HG02678 (cell line): Measurements from ENCODE around the gene C18orf54.
"Not testable (repeated sequence)": the region's sequence is repeated elsewhere in the genome, so short reads cannot be mapped to it uniquely, and the experiment has no call there.

Experiments used
- ATAC-seq: cut with Tn5 transposase; IDR thresholded peaks from one replicate; pipeline ENCODE4 v1.9.1; 2021; ENCODE audit warnings: mild to moderate bottlenecking, moderate library complexity; ENCODE audit not compliant: unreplicated experiment

Gene C18orf54

DNA sequence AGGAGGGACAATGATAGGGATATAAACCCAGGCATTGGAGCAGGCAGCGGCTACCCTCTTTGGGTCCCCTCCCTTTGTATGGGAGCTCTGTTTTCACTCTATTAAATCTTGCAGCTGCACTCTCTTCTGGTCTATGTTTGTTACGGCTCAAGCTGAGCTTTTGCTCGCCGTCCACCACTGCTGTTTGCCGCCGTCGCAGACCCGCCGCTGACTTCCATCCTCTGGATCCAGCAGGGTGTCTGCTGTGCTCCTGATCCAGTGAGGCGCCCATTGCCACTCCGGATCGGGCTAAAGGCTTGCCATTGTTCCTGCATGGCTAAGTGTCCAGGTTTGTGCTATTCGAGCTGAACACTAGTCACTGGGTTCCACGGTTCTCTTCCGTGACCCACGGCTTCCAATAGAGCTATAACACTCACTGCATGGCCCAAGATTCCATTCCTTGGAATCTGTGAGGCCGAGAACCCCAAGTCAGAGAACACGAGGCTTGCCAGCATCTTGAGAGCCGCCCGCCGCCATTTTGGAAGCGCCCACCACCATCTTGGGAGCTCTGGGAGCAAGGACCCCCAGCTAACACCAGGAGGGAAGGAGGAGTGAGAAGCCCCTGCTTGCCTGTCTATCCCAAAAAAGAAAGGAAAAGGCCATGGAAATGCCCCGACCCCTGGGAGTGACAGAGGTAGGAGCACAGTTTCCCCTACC, 29.2 kb downstream of the C18orf54 start:
- ATAC-seq = not testable (repeated sequence)

GRCh38 chr18:54387631-54388030, 29.9 kb downstream of the C18orf54 start:
- no peak for ATAC-seq

DNA sequence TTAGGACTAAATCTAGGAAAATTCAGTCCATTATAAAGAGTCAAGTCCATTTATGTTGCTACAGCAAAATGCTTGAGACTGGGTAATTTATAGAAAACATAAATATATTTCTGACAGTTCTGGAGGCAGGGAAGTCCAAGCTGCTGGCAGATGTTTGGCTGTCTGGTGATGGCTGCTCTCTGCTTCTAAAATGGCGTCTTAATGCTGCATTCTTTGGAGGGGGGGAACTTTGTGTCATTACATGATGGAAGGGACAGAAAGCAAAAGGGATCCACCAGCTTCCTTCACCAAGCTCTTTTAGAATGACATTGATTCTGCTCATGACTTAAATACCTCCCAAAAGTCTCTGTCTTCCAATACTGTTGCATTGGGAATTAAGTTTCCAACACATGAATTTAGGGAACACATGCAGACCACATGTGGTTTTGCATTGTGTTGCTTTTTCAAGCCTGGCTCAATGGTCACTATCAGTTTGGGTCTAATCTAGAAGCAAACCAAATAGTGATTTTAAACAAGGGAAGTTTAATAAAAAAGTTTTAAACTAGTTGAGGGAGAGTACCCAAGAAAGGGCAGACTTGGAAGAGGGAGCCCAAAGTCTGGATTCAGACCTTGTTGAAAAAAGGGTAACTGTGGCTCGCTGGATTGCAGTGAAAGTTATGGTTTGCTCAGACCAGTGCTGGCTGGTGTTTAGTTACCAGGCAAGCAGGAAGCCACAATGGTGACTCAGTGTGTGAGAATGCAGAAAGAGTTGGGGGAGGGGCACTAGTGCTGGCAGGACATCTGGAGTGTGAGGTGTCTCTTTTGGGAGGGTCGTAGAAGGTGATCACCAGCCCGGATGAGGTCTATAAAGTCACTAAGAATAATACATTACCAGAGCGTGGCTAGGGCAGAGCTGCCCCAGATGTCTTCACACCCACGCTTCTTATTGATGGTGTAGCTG, 30.8 kb downstream of the C18orf54 start:
- peak; percentile 90 for ATAC-seq

- ATAC-seq = peak; percentile 4
These were observed 31.4 kb downstream of the C18orf54 start for GRCh38 chr18:54389143-54389505.

DNA sequence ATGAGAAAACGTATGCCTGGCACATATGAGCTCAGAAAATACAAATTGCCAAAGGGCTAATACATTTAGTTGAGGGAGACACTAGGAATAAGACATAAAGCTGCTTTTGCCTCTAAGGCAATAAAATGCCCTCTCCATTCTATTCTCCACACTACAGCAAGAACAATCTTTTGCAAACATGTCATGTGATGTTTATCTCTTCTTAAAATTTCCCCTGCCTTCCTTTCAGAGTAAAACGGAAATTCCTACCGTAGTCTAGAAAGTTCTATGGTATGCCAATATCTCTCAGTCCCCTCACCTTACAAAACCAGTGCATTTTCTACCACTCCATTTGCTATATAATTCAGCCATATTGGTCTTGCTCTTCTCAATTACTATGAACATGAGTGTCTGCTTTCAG, 33.1 kb downstream of the C18orf54 start:
- ATAC-seq = no peak

GRCh38 chr18:54392543-54393023, 34.9 kb downstream of the C18orf54 start:
- ATAC-seq = peak; percentile 63

GRCh38 chr18:54393648-54394294, 36.1 kb downstream of the C18orf54 start:
- no peak for ATAC-seq

DNA sequence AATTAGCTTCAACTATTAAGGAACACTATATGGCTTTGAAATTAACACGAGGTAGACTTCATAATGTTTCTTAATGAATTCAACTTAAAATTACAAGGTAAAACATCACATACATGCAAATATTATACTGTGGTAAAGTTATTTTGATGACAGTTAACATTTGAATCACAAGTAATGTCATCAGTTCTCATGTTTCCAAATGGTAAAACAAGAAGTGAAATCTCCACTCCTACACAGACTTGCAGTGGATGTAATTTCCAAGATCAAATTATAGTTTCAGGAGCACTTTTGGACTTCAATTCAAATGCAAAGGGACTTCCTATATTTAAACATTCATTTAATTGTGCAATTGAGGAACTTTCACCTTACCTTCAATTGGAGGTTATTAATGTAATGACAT, 39.1 kb downstream of the C18orf54 start:
- ATAC-seq = no peak

- no peak for ATAC-seq
These were observed 47.6 kb downstream of the C18orf54 start for GRCh38 chr18:54405290-54405689.

DNA sequence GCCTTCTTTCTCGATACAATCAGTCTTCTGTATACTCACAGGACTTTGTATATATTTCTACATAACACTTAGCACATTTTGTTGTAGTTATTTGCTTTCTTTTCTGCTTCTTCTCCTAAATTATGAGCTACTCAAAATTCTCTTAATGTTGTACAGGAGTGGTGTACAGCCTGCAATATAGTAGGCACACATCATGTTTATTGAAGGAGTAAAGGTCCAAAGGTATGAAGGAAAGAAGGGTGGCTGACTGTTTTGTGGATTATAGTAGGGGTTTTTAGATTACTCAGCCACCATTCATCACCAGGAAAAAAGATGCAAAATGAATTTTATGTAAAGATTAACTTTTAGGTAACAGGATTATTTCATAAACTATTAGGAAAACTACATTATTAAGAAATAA, 54.1 kb downstream of the C18orf54 start:
- ATAC-seq = no peak

DNA sequence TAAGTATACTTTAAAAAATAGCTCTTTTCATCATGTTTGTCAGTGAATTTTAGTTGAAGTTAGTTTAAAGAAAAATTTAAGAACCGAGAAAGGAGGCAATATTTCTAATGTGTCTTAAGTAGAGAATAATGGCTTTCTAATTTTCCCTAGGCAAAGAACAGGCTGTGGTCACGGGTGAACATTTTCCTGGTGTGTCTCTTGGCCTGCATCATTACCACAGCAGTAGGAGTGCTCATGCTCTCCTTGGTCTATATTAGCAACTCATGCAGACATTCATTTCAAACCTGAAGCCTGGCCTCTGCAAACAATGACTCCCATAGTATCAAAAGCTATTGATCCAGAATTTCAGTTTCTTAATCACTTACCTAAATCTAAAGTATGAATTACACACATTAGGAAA, 57.4 kb downstream of the C18orf54 start:
- no peak for ATAC-seq

- no peak for ATAC-seq
These were observed 58.7 kb downstream of the C18orf54 start for GRCh38 chr18:54416436-54416835.

DNA sequence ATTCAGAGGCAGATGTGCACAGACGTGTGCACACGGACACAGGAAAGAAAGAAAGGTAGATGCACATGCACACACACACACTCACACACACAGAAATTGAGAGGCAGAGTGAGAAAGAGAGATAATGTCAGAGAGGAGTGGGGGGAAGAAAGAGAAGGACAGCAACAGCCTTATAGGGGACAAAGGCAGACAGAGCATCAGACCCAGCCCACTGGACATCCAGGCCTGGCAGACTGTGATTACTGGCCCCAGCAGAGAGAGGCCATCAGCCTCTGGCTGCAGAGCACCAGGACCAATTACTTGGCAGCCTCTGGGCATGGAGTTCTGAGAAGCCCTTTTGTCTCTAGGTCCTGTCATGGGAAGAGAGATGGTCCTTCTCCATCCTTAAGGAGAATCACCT, 66.1 kb downstream of the C18orf54 start:
- ATAC-seq = no peak

GRCh38 chr18:54426085-54426665, 68.5 kb downstream of the C18orf54 start:
- no peak for ATAC-seq
